ENCODE data around the gene RAPGEFL1. TPM values are rescaled to one million over a fixed set of nuclear protein-coding genes. Genes with fewer than 3 reads are reported as not detected.

The RAPGEFL1 gene
- total and polyA plus RNA-seq, 2 of the 8 experiments (the other 6 are each of a cell fraction or from before 2014, with no cell fraction given): 20.0 to 20.2 TPM

DNA sequence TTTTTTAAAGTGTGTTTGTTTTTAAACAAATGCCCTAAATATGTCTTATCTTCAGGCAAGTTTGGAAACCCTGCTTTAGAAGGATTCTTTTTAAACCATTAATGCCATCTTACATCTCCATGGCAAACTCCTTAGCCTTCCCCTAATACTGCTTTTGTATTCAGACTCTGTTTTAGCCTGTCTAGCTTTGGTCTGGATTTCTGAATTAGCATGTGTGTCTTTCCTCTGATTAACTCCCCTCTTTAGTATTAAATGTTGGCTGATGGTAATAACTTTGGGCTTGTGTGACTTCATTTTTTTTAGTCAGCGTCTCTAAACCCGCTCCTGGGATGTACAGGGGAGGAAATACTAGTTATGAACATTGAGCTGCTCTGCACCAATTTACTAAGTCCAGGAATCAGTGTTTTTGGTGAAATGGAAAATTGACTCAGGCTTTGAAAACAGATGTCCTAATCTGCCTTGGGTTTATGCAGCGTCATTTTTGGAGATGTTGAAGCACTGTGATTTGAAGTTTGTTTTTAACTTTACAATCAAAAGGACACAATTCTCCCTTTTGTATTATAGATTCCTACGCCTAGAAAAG, 64.1 kb downstream of the RAPGEFL1 start:
- peaks cover 0 to 32% of the 10 kb centered on the region in 2 experiments; a peak in 2 of 4 replicates for H3K79me2 ChIP-seq (ENCODE audit: control insufficient read depth in 1 of 2, insufficient read depth in 2 of 2, low read length in 2 of 2)
- ChIA-PET CTCF (ENCODE audit: partially characterized antibody) (interaction anchor here (0.7 to 2.4 kb wide), 4 partner anchors 22 to 323 kb away, joined by 3 to 8 read pairs (median 4); partner anchors contain the start of gene WIPF2), POLR2A (ENCODE audit: partially characterized antibody) (interaction anchor here (0.9 to 1.8 kb wide), 4 partner anchors 11 to 135 kb away, joined by 3 to 8 read pairs (median 4); partner anchors contain the start of gene WIPF2)
- H2BK120ac ChIP-seq (replicated peaks; ENCODE audit: low read depth, low read length): no peak overlapping the region
- peaks cover 3% of the 10 kb centered on the region; the same call in 1 of the 2 replicates for H3K79me1 ChIP-seq (ENCODE audit: low read depth, low read length)
- H4K91ac ChIP-seq (replicated peaks; ENCODE audit: insufficient read length, low read length): no peak overlapping the region
- H3K56ac ChIP-seq (replicated peaks; ENCODE audit: insufficient read length, low read depth, low read length): no peak overlapping the region
- no peak overlapping the region for H3K9ac ChIP-seq (replicated peaks in 1 of 4; ENCODE audit: extremely low read depth in 1 of 4, low read depth in 3 of 4, low read length in 3 of 4)
- H3K23me2 ChIP-seq (ENCODE audit: low read depth, low read length): no peaks in the 10 kb centered on the region
- H3K27ac ChIP-seq (ENCODE audit: low read depth, low read length): no peak overlapping the region
- 91% methylated on average over 4 of the region's 4 CpGs; no CpG with 5 or more reads in 1 of the 2 experiments for WGBS, 2 experiments (ENCODE audit: extremely low coverage in 1 of 2, insufficient coverage in 1 of 2, insufficient read length in 1 of 2, insufficient replicate concordance in 2 of 2, low coverage in 1 of 2, low lambda C conversion rate in 2 of 2, missing lambda C conversion rate in 1 of 2)
- no peak overlapping the region for H3K14ac ChIP-seq (ENCODE audit: insufficient read length)
- TF ChIP-seq HDAC6 (IDR thresholded peaks at IDR 0.05; ENCODE audit: low read depth, low read length) (no peak), TAF7 (optimal IDR thresholded peaks at IDR 0.05; ENCODE audit: borderline replicate concordance, low read depth, low read length) (no peak), SIX5 (IDR thresholded peaks at IDR 0.05; ENCODE audit: low read depth, low read length) (no peak), EZH2 (IDR thresholded peaks at IDR 0.05; ENCODE audit: low read depth, low read length, severe bottlenecking) (no peak), KDM5A (IDR thresholded peaks at IDR 0.05; ENCODE audit: low read length) (no peak), CTBP2 (IDR thresholded peaks at IDR 0.05; ENCODE audit: borderline replicate concordance, insufficient read depth, insufficient read length, low read length) (no peak), GTF2F1 (IDR thresholded peaks at IDR 0.05; ENCODE audit: borderline replicate concordance, low read depth, low read length) (no peak), BRCA1 (IDR thresholded peaks at IDR 0.05; ENCODE audit: low read depth, low read length) (no peak), SP1 (IDR thresholded peaks at IDR 0.05; ENCODE audit: low read depth, low read length) (no peak)
- TF ChIP-seq, protein P1, sequence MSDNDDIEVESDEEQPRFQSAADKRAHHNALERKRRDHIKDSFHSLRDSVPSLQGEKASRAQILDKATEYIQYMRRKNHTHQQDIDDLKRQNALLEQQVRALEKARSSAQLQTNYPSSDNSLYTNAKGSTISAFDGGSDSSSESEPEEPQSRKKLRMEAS (IDR thresholded peaks at IDR 0.05): no peak
- no peak overlapping the region for H2BK12ac ChIP-seq (ENCODE audit: low read depth, low read length)
- H2AFZ ChIP-seq (ENCODE audit: low read length): no peak overlapping the region
- no peak overlapping the region for H3K4me2 ChIP-seq (ENCODE audit: insufficient read depth in 1 of 2, low read depth in 2 of 2, low read length in 2 of 2)
- H2BK20ac ChIP-seq (ENCODE audit: low read length): no peak overlapping the region
- no peak overlapping the region for H3K18ac ChIP-seq (ENCODE audit: extremely low read depth, low read length)
- no peaks in the 10 kb centered on the region for H3K27me3 ChIP-seq (replicated peaks in 1 of 4; ENCODE audit: control insufficient read depth in 3 of 4, extremely low read depth in 1 of 4, insufficient read depth in 3 of 4, low read length in 3 of 4)
- no peaks in the 10 kb centered on the region for H3K4me1 ChIP-seq (replicated peaks in 1 of 4; ENCODE audit: control insufficient read depth in 3 of 4, insufficient read depth in 4 of 4, low read length in 3 of 4)
- H3K36me3 ChIP-seq (ENCODE audit: control insufficient read depth in 2 of 4, insufficient read depth in 4 of 4, low read length in 3 of 4): no peaks in the 10 kb centered on the region
- DNase-seq (ENCODE audit: low read depth in 1 of 2, low spot score in 2 of 2) (no peak), FAIRE-seq (no peak)
- no peaks in the 10 kb centered on the region for H3K9me3 ChIP-seq (ENCODE audit: insufficient read depth in 2 of 2, low read depth in 1 of 2, low read length in 1 of 2)
- no peak overlapping the region for H4K5ac ChIP-seq (ENCODE audit: insufficient read length, low read depth, low read length)
- no peak overlapping the region for H2AK5ac ChIP-seq (ENCODE audit: low read depth, low read length)
- no peak overlapping the region for H3K4ac ChIP-seq (replicated peaks; ENCODE audit: insufficient read length, low read depth, low read length)
- H2BK15ac ChIP-seq (ENCODE audit: low read length): no peak overlapping the region
- no peak overlapping the region for H4K8ac ChIP-seq (ENCODE audit: extremely low read depth, insufficient read depth, low read length)
- H3K23ac ChIP-seq (ENCODE audit: insufficient read length): no peak overlapping the region
- H4K20me1 ChIP-seq (replicated peaks in 1 of 2; ENCODE audit: control insufficient read depth in 1 of 2, insufficient read depth in 2 of 2, low read length in 2 of 2): peaks cover 0 to 2% of the 10 kb centered on the region in 2 experiments
- H2BK5ac ChIP-seq (ENCODE audit: low read depth, low read length): no peak overlapping the region
- no peak overlapping the region for H3K4me3 ChIP-seq (ENCODE audit: extremely low read depth in 1 of 4, insufficient read depth in 2 of 4, low read depth in 3 of 4, low read length in 4 of 4)

Measured in H1 (cell line).